HG02678 (cell line): ENCODE measurements around the gene RAB37.

Experiments
- ATAC-seq: cut with Tn5 transposase; IDR thresholded peaks from one replicate; pipeline ENCODE4 v1.9.1; 2021; ENCODE audit warnings: mild to moderate bottlenecking, moderate library complexity; ENCODE audit not compliant: unreplicated experiment

Gene RAB37

DNA sequence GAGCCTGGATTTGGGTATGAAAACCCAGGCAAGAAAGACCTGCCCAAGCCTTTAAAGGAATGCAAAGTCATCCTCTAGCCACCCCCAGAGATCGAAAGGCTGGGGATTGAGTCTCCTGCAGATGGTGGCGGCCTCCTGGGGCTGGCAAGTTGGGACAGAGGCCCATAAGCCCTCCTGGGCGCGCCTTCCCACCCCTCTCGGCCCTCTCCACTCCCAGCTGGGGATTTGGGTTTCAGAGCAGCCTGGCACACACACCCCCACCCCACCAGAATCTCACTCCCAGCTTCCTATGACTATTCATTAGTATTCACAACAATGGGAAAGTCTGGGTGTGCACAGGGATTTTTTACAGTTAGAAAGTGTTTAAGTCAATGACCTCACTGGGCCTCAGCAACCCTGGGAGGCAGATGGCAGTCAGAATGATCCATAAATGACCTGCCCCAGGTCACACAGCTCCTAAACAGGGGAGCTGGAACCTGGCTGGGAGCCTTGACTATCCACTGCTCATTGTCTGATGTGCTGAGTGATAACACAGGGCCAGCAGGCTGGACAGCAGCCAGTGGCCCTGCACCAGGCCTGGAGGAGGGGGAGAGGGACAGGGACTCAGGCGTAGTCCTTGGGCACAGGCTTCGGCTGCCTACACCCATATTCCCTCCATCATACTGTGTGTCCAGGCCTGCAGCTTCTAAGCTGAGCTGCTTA is 23.5 kb downstream of the RAB37 start:
- no peak for ATAC-seq

DNA sequence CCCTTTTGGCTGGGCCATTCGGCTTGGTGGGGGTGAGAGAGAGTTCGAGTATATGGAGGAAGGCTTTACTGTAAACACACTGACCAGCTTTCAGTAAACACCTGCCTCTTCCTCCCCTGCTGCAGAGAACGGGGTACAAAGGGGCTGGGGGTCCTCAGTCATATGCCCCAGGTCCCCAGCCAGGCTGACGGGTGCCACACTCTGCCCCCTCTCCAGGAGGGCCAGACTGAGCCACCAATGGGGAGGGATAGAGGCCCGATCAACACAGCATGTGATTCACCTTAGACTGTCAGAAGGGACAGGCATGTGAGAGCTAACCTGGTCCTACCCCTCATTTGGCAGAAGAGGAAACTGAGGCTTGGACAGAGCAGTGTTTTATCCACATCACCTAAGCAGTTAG is 24.4 kb downstream of the RAB37 start:
- no peak for ATAC-seq

DNA sequence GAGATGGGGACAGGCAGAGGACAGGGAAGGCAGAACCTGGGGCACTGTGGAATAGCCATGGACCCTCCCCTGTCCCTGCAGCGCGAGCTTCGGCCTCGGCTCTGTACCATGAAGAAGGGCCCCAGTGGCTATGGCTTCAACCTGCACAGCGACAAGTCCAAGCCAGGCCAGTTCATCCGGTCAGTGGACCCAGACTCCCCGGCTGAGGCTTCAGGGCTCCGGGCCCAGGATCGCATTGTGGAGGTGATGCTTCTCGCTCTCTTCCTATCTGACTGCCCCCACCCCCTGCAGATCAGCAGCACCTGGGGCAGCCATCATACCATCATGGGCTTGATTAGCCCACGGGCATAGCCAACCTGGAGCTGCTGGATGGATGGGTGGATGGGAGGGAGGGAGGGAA is 24.9 kb downstream of the RAB37 start:
- ATAC-seq = no peak

DNA sequence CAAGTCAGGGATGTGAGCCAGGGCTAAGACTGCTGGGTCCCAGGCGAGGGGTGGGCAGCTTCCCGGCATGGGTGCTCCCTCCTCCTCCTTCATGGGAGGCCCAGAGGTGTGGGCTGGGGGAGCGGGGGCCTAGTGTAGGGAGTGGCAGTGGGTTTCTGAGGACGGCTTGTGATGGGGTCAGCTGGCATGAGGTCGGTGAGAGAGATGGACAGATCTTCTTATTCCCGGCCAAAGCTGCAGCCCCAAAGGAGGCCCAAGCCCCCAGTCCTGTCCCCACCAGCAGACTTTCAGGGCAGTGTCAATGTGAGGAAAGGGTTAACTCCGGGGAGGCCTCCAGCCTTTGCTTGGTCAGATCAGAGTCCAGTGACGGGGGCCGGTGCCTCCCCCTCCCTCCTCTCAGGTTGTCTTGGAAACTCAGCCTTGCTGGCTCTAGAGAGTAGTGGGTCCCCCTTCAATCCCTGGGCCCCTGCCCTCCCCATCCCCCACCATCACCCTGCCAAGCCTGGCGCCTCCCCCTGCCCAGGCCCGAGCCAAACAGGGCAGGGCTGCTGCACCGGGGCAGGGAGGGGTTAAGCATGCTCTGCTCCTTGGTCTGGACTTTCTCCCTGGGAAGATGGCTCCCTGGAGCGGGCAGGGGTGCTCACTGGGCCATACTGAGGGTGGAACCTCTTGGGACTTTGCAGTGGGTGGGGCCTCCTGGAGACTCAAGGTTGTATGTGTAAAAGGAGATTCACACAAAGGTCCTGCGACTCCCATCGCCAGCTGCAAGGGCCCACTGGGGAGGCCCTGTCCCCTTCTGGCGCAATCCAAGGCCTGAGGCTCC is 26.7 kb downstream of the RAB37 start:
- ATAC-seq = no peak

DNA sequence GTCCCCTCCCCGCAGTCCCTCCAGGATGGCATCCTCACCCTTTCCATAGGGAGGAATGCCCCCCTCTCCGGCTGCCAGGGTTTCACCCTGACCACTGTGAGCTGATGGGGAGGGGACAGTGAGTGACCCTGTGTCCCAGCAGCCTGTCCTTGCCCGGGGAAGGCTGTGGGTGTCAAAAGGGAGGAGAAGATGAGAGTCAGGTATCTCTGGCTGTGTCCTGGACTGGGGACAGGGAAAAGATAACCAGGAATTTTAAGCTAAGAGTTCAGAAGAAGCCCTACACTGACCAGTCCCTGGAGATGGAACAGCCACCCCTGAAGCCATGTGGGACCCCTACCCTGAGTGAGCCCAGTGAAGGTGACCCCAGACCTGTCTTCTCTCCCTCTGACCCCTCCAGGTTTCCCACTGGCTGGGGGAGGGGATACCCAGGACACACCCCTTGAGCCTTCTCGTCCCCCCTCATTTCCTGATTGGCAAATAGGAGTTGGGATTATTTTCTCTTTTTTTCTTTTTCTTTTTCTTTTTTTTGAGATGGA is 27.8 kb downstream of the RAB37 start:
- no peak for ATAC-seq

DNA sequence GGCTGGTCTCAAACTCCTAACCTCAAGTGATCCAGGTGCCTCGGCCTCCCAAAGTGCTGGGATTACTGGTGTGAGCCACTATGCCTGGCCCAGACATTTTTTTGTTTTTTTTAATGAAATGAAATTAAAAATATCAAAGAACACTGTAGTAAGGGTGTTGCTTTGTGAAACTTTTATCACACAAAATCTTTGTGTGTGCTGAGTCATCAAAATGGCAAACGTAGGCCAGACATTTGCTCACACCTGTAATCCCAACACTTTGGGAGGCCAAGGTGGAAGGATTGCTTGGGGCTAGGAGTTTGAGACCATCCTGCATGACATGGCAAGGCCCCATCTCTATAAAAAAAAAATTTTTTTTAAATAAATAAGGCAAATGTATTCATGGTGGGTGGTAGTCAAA is 29.4 kb downstream of the RAB37 start:
- no peak for ATAC-seq

DNA sequence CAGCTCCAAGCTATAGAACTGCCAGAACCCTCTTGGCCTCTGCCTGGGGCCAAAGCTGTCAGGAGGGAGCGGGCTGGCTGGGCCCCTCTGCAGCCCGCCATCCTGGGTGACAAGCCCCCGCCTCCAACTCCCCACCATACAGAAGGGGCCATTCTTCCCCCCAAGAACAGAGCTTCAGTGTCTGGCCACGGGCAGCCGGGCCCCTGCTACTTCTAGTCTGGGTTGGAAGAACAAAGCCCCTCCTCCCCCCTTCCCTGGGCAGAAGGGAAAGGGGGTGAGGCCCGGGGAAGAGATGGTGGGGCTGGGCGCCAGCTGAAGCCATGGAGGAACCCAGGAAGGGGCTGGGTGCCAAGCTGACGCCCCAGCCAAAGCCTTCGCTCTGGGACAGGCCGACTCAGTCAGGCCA is 30.1 kb downstream of the RAB37 start:
- ATAC-seq = no peak

DNA sequence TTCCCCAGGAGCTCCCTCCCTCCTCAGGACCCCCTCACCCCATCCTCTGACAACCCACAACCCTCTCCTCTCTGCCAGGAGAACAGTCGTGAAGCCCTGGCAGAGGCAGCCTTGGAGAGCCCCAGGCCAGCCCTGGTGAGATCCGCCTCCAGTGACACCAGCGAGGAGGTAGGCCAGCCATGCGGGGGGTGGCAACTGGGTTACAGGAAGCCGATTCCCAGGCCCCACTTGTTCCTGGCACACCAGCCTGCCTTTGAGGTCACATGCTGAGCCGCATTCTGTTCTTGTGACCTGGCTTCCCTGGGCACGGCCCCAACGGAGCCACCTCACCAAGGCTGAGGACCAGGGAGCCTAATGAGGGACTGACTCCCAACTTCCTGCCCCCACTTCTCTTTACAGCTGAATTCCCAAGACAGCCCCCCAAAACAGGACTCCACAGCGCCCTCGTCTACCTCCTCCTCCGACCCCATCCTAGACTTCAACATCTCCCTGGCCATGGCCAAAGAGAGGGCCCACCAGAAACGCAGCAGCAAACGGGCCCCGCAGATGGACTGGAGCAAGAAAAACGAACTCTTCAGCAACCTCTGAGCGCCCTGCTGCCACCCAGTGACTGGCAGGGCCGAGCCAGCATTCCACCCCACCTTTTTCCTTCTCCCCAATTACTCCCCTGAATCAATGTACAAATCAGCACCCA is 31.2 kb downstream of the RAB37 start:
- no peak for ATAC-seq

DNA sequence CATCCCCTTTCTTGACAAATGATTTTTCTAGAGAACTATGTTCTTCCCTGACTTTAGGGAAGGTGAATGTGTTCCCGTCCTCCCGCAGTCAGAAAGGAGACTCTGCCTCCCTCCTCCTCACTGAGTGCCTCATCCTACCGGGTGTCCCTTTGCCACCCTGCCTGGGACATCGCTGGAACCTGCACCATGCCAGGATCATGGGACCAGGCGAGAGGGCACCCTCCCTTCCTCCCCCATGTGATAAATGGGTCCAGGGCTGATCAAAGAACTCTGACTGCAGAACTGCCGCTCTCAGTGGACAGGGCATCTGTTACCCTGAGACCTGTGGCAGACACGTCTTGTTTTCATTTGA is 31.7 kb downstream of the RAB37 start:
- no peak for ATAC-seq

DNA sequence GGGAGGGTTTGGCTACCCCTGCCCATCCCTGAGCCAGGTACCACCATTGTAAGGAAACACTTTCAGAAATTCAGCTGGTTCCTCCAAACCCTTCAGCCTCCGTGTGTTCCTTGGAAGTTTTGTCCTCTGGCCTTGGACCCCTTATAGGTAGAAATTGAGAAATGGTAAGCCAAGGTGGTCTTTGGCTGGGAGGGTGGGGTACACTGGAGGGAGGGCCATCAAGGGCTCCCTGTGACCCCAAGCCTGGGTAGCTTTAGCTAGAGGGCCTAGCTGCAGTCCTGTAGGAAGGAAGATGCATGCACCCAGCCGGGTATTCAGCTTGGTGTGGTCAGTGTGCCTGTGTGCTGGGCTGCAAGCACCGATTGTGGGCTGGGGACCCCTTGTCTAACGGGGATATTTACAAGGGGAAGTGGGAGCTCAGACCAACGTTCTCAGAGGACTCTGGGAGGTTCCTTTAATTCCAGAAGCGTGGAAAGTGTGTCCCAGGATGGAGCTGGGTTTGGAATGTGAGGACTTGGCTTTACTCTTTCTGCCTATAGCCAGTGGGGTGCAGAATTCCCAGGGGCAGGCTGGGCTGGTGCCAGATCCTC is 32.3 kb downstream of the RAB37 start:
- ATAC-seq = no peak

DNA sequence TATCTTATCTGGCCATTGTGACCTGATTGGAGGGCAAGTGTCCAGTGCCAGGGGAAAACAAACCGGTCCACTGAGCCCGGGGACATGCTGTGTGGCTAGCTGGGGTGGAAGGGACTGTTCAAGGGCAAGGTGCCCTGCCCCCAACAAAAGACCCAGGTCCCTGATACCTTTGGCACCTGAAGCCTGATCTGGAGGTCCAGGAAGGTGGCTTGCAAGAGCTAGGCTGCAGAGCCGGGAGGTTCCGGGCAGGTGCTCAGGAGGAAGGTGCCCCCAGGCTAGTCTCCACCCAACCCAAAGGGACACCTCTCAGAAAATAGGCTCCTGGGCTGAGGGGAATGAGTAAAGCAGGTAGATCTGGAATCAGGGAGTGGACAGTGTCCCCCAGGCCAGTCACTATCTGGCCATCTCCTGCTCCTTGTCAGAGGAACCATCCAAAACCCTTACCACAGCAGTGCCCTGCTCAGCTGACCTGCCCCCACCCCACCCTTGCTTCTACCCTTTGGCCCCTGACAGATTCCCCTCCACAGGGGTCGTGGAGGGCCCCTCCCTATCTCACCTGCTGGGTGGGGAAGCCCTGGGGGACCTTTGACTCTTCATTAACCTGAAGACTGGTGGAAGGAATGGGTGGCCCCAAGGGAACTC is 32.9 kb downstream of the RAB37 start:
- ATAC-seq = no peak

DNA sequence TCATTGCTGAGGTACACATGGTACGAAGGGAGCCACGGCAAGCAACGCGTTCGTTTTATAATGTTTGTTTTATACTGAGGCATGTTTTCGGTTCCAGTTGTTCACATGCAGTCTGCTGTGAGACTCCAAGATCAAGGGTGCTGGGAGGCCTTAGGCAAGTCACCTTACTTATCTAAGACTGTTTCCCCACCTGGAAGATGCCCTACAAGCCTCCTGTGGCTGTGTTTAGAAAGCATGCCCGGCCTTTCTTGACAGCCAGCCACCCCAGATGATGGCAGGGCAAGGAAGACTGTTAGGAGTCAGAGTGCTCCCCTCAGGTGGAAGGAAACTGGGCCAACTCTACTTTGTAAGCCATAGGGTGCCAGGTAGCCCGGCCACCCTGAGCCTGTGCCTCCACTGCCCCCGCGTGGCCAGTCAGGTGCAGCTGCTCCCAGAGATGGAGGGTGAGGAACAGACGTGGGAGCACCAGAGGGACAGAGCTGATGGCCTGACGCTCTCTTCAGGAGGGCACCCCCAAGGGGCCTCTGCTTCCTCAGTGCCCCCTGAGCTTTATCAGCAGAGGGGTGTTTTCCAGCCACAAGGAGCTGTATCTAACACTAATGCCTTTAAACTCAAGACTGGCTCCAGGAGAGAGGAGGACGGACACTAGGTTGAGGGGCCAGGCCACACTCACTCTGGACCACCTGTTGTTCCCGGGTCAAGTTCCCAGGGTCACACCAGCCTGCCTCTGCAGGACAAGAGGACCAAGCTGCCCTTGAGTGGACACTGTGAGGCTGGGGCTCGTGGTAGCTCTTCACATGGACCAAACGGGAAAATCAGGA is 33.7 kb downstream of the RAB37 start:
- ATAC-seq = no peak

DNA sequence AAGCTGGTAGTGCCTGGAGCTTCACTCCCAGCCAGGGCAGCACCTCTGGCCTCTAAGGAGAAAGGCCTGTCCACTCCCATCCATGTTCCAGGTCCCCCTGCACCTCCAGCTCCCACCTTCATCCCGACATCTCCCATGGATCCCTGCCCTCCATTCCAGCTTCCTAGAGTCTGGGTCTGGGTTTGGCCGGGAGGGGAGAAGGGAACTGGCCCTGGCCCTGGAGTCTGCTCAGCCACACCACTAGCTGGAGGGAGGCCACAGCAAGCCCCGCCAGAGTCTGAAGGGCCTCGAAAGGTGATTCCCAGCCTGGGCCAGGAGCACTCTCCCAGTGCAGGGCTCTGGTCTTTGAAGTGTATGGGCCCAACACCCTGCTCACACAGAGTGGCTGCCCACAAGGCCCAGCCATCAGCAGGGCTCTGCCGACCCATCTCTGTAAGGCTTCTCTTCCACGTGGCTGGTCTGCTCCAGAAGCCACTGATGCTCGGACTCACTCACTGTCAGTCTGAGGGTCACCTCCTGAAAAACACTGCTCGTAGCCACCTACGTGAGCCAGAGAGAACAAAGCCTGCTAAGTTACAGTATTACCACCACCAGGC is 34.4 kb downstream of the RAB37 start:
- ATAC-seq = no peak

DNA sequence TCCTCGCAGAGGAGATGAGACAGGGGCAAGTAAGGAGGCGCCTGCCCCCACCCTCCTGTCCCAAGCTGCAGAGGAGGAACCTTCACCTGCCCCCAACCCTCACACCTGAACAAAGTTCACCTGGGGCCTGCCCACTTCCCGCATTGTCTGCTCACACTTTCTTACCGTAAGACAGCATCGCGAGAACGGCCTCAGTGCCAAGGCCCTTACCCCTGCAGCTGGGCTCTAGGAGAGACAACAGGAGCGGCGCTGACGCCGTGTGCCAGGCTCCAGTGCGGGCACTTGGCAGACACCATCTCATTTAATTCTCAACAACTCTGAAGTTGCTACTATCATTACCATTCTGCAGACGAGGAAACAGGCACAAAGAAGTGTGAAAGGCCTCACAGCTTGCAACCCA is 35.0 kb downstream of the RAB37 start:
- ATAC-seq = no peak

DNA sequence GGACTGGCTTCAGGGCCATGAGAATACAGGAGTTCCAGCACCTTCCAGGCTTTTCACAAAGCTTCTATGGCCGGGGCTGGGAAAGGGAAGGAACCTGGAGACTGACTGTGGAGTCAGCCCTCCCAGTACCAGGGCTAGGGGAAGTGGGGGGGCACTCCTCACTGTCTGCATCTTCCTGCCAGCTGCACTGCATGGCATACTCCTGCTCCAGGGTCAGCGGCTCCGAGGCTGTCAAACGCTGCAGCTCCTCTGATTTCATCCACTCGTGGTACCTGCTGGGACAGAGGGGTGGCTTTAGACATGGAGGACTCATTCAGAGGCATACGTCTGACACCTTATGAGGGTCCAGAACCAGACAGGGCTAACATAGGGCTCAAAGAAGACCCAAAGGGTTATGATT is 36.4 kb downstream of the RAB37 start:
- no peak for ATAC-seq

DNA sequence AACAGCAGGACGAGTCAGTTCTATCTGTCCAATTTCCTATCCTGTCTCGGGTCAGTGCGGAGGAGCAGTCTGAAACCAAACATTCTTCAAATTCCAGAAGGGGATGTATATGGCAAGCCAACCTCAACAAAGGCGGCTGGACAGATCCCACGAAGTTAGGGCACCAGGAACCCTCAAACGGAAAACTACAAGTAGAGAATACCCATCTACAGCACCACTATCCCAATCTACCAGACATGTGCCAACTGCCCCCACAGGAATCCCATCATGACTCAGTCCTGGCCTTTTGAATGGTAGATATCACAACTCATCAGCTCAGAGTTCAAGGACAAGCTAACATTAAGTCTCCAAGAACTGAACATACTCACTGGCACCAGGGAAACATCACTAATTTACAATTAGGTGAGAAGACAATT is 36.8 kb downstream of the RAB37 start:
- ATAC-seq = no peak

DNA sequence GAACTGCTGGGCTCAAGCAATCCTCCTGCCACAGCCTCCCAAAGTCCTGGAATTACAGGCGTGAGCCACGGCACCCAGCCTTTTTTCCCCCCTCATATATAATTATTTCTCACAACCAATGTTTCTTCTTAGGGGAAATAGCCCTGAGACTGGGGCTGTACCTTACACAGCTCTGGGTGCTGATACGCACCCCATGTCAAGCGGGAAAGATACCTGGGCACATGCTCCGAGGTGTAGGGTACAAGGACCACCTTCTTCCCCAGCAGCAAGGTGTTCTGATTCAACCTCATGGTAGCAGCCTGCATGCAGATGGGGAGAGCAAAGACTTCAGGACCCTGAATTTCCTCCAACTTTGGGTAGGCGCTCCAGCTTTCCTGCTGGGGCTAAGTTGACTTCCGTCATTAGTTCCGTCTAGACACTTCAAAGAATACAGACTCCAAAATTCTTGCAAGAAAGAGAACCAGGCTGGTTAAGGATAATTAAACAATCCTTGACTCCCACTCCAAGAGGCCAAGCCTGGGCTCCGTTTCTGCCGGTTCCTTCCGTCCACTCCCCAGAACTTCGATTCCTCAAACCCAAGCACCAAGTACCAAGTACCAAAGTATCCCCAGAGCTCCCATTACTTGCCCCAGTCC is 38.5 kb downstream of the RAB37 start:
- no peak for ATAC-seq

DNA sequence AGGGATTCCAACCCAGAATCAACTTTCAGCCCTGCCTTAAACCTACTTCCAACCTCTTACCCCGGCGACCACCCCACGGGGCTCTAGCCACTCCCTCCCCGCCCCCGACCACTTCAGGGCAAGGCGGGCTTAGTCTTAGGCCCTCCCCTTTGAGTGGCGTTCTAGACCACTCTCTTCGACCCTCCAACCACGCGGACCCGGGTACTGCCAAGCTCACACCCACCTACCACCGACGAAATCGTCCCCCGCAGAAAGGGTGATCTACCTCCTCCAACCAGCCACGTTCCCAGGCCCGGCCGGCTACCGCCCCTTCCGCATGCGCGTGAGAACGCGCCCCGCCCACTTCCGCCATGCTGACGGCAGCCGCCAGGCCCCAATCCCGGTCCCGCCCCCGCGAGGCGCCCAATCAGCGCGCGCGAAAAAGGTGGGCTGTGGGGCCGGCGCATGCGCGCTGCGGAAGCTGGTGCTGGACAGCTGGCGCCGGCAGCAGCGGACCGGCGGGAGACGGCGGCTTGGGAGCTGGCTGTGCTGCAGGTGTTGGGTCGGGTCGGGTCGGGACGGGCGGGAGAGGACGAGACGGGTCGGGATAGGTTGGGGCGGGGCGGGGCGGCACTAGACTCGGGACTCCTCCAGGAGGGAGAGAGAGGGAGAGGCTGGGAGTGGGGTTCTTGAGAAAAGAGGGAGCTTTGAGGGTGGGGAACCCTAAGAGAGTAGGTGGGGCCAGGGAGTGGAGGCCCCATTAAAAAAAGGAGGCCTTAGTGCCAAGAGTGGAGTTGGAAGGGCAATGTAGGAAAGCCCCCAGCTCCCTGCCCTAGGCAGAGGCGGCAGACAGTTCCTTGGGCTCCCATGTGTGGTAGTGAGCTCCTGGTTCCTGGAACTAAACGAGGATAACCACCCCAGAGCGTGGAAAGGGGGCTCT is 39.2 kb downstream of the RAB37 start, which contains the start of gene NAT9:
Gene NAT9 (minus strand): TSS at position 302 of the 919 bp plus-strand sequence. CDS start 647 bp downstream, outside the sequence.
- peak; percentile 84 for ATAC-seq
